ENCODE results near the gene ABCA4.
"Not testable (repeated sequence)": the region's sequence is repeated elsewhere in the genome, so short reads cannot be mapped to it uniquely, and the experiment has no call there.

ABCA4 gene

GRCh38 chr1:94004924-94005323, 116.0 kb downstream of the ABCA4 start:
- no peak for TF ChIP-seq POLR2A (IDR thresholded peaks at IDR 0.05; ENCODE audit: low read depth, low read length)
- TF ChIP-seq POLR2AphosphoS5 (IDR thresholded peaks at IDR 0.05; ENCODE audit: low read depth, low read length) = no peak
- no peak for TF ChIP-seq TAF1 (IDR thresholded peaks at IDR 0.05; ENCODE audit: borderline replicate concordance, low read depth, low read length)
- FAIRE-seq (no peak), DNase-seq (ENCODE audit: insufficient read length) (no peak)

GRCh38 chr1:94002046-94002787, 118.7 kb downstream of the ABCA4 start:
- no peak for TF ChIP-seq TAF1 (IDR thresholded peaks at IDR 0.05; ENCODE audit: borderline replicate concordance, low read depth, low read length)
- no peak for TF ChIP-seq POLR2AphosphoS5 (IDR thresholded peaks at IDR 0.05; ENCODE audit: low read depth, low read length)
- no peak for TF ChIP-seq POLR2A (IDR thresholded peaks at IDR 0.05; ENCODE audit: low read depth, low read length)
- no peak for DNase-seq (ENCODE audit: insufficient read length)
- no peak for FAIRE-seq

GRCh38 chr1:94001397-94002045, 119.4 kb downstream of the ABCA4 start:
- no peak for DNase-seq (ENCODE audit: insufficient read length)
- no peak for TF ChIP-seq POLR2A (IDR thresholded peaks at IDR 0.05; ENCODE audit: low read depth, low read length)
- TF ChIP-seq TAF1 (IDR thresholded peaks at IDR 0.05; ENCODE audit: borderline replicate concordance, low read depth, low read length) = no peak
- no peak for TF ChIP-seq POLR2AphosphoS5 (IDR thresholded peaks at IDR 0.05; ENCODE audit: low read depth, low read length)
- no peak for FAIRE-seq

- no peak for TF ChIP-seq POLR2AphosphoS5 (IDR thresholded peaks at IDR 0.05; ENCODE audit: low read depth, low read length)
- TF ChIP-seq TAF1 (IDR thresholded peaks at IDR 0.05; ENCODE audit: borderline replicate concordance, low read depth, low read length) = no peak
- no peak for TF ChIP-seq POLR2A (IDR thresholded peaks at IDR 0.05; ENCODE audit: low read depth, low read length)
- no peak for FAIRE-seq
- DNase-seq (ENCODE audit: insufficient read length) = no peak
These were observed 120.3 kb downstream of the ABCA4 start for GRCh38 chr1:94000510-94001282.

- no peak for TF ChIP-seq POLR2A (IDR thresholded peaks at IDR 0.05; ENCODE audit: low read depth, low read length)
- TF ChIP-seq TAF1 (IDR thresholded peaks at IDR 0.05; ENCODE audit: borderline replicate concordance, low read depth, low read length) = no peak
- no peak for TF ChIP-seq POLR2AphosphoS5 (IDR thresholded peaks at IDR 0.05; ENCODE audit: low read depth, low read length)
- no peak for FAIRE-seq
These were observed 121.0 kb downstream of the ABCA4 start for GRCh38 chr1:93999840-94000415.

GRCh38 chr1:93998532-93998931, 122.4 kb downstream of the ABCA4 start:
- not testable (repeated sequence) for DNase-seq (ENCODE audit: insufficient read length); FAIRE-seq

More at GRCh38 chr1:93999840-94000415, 121.0 kb downstream of the ABCA4 start:
- DNase-seq (ENCODE audit: insufficient read length) = no peak

GRCh38 chr1:93997756-93998155, 123.2 kb downstream of the ABCA4 start:
- DNase-seq (ENCODE audit: insufficient read length) (no peak), FAIRE-seq (no peak)
- TF ChIP-seq POLR2A (IDR thresholded peaks at IDR 0.05; ENCODE audit: low read depth, low read length) = no peak
- TF ChIP-seq TAF1 (IDR thresholded peaks at IDR 0.05; ENCODE audit: borderline replicate concordance, low read depth, low read length) = no peak
- TF ChIP-seq POLR2AphosphoS5 (IDR thresholded peaks at IDR 0.05; ENCODE audit: low read depth, low read length) = no peak

GRCh38 chr1:93995837-93996536, 125.0 kb downstream of the ABCA4 start:
- FAIRE-seq (no peak), DNase-seq (ENCODE audit: insufficient read length) (no peak)
- no peak for TF ChIP-seq POLR2AphosphoS5 (IDR thresholded peaks at IDR 0.05; ENCODE audit: low read depth, low read length)
- no peak for TF ChIP-seq TAF1 (IDR thresholded peaks at IDR 0.05; ENCODE audit: borderline replicate concordance, low read depth, low read length)
- TF ChIP-seq POLR2A (IDR thresholded peaks at IDR 0.05; ENCODE audit: low read depth, low read length) = no peak

- FAIRE-seq (no peak), DNase-seq (ENCODE audit: insufficient read length) (no peak)
- TF ChIP-seq POLR2A (IDR thresholded peaks at IDR 0.05; ENCODE audit: low read depth, low read length) = no peak
- no peak for TF ChIP-seq POLR2AphosphoS5 (IDR thresholded peaks at IDR 0.05; ENCODE audit: low read depth, low read length)
- TF ChIP-seq TAF1 (IDR thresholded peaks at IDR 0.05; ENCODE audit: borderline replicate concordance, low read depth, low read length) = no peak
These were observed 127.2 kb downstream of the ABCA4 start for GRCh38 chr1:93993731-93994130.

GRCh38 chr1:93992954-93993353, 128.0 kb downstream of the ABCA4 start:
- DNase-seq (ENCODE audit: insufficient read length) = no peak
- TF ChIP-seq TAF1 (IDR thresholded peaks at IDR 0.05; ENCODE audit: borderline replicate concordance, low read depth, low read length) (no peak), POLR2A (IDR thresholded peaks at IDR 0.05; ENCODE audit: low read depth, low read length) (no peak), POLR2AphosphoS5 (IDR thresholded peaks at IDR 0.05; ENCODE audit: low read depth, low read length) (no peak)
- no peak for FAIRE-seq

GRCh38 chr1:93992190-93992589, 128.8 kb downstream of the ABCA4 start:
- DNase-seq (ENCODE audit: insufficient read length) (no peak), FAIRE-seq (no peak)
- TF ChIP-seq POLR2A (IDR thresholded peaks at IDR 0.05; ENCODE audit: low read depth, low read length) = no peak
- TF ChIP-seq TAF1 (IDR thresholded peaks at IDR 0.05; ENCODE audit: borderline replicate concordance, low read depth, low read length) = no peak
- no peak for TF ChIP-seq POLR2AphosphoS5 (IDR thresholded peaks at IDR 0.05; ENCODE audit: low read depth, low read length)
